Chondrocyte (in vitro differentiated cells): ENCODE measurements around the gene PLEKHB1. TPM values are rescaled to one million over a fixed set of nuclear protein-coding genes. Genes with fewer than 3 reads are reported as not detected.
A peak's percentile ranks its signal among the peaks of the same experiment; 100 is the strongest.

Experiments used
- DNase-seq: peaks from one replicate; pipeline ENCODE4 v3.0.0; 2021; ENCODE audit warnings: mixed read lengths, low spot score
- H3K27ac Mint-ChIP-seq: one replicate; pipeline ENCODE4 v1.8.0; 2021; ENCODE audit warnings: mild to moderate bottlenecking, moderate library complexity, mixed read lengths; ENCODE audit not compliant: unreplicated experiment
- H3K27me3 Mint-ChIP-seq: 2 replicates; pipeline ENCODE4 v1.8.0; 2021; ENCODE audit warnings: low read depth, mixed read lengths
- H3K36me3 Mint-ChIP-seq: 2 replicates; pipeline ENCODE4 v1.8.0; 2021; ENCODE audit warnings: low read depth, mixed read lengths
- H3K4me1 Mint-ChIP-seq: 2 replicates; pipeline ENCODE4 v1.8.0; 2021; ENCODE audit warnings: low read depth, mild to moderate bottlenecking, mixed read lengths
- H3K4me3 Mint-ChIP-seq: one replicate; pipeline ENCODE4 v1.8.0; 2021; ENCODE audit warnings: mild to moderate bottlenecking, moderate library complexity, mixed read lengths; ENCODE audit not compliant: unreplicated experiment
- H3K9me3 Mint-ChIP-seq: 2 replicates; pipeline ENCODE4 v1.8.0; 2021; ENCODE audit warnings: low read depth, mixed read lengths
- total RNA-seq: library from RNA; stranded (reverse); gene quantifications from 3 replicates; pipeline ENCODE4 v1.2.1, GENCODE V29; 2021
- TF ChIP-seq, protein P1 (sequence below): fragments of 200-600 bp; sonication (generic); IDR thresholded peaks from 2 replicates; pipeline ENCODE4 v1.5.0; 2021; ENCODE audit warnings: antibody characterized with exemption, mild to moderate bottlenecking, moderate library complexity

PLEKHB1 gene
- total RNA-seq, 1 donor from 2014 or later, result 2.0 TPM

DNA sequence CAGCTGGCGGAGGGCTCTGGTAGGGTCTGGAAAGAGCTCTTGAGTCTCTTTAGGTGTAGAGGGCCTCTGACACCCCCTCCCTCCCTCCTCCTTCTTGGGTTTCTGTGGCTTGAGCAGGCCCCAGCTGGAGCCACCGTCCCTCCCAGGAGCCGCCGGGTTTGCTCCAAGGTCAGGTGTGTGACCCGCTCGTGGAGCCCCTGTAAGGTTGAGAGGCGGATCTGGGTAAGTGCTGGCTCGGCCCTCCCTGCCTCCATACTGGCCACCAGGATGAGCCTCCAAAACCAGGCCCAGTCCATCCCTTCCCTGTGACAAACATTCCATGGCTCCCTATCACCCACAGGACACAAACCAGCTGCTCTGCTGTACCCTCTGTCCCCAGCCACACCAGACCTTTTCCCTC lies 9.3 kb downstream of the PLEKHB1 start:
- Mint-ChIP-seq H3K4me1 (no peaks in the 10 kb centered on the region), H3K36me3 (no peaks in the 10 kb centered on the region), H3K27me3 (no peaks in the 10 kb centered on the region), H3K27ac (no peak overlapping the region), H3K4me3 (no peak overlapping the region), H3K9me3 (no peaks in the 10 kb centered on the region)
- TF ChIP-seq, protein P1, sequence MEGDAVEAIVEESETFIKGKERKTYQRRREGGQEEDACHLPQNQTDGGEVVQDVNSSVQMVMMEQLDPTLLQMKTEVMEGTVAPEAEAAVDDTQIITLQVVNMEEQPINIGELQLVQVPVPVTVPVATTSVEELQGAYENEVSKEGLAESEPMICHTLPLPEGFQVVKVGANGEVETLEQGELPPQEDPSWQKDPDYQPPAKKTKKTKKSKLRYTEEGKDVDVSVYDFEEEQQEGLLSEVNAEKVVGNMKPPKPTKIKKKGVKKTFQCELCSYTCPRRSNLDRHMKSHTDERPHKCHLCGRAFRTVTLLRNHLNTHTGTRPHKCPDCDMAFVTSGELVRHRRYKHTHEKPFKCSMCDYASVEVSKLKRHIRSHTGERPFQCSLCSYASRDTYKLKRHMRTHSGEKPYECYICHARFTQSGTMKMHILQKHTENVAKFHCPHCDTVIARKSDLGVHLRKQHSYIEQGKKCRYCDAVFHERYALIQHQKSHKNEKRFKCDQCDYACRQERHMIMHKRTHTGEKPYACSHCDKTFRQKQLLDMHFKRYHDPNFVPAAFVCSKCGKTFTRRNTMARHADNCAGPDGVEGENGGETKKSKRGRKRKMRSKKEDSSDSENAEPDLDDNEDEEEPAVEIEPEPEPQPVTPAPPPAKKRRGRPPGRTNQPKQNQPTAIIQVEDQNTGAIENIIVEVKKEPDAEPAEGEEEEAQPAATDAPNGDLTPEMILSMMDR, result no peak
- no peak for DNase-seq

DNA sequence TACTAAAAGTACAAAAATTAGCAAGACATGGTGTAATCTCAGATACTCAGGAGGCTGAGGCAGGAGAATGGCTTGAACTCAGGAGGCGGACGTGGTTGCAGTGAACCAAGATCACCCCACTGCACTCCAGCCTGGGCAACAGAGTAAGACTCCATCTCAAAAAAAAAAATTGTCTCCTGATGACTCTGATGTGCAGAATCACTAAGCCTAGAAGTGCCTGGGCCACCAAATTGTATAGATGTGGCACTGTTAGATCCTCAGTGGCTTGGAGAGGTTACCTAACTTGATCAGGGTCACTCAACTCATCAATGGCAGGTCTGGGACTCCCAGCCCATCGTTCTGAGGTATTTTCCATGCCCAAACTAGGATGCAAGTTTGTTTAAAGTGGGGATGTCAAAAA lies 10.6 kb downstream of the PLEKHB1 start:
- TF ChIP-seq, protein P1, result no peak
- Mint-ChIP-seq H3K4me3 (no peak overlapping the region), H3K27me3 (no peaks in the 10 kb centered on the region), H3K27ac (no peak overlapping the region), H3K36me3 (no peaks in the 10 kb centered on the region), H3K9me3 (no peaks in the 10 kb centered on the region), H3K4me1 (no peaks in the 10 kb centered on the region)
- no peak for DNase-seq

DNA sequence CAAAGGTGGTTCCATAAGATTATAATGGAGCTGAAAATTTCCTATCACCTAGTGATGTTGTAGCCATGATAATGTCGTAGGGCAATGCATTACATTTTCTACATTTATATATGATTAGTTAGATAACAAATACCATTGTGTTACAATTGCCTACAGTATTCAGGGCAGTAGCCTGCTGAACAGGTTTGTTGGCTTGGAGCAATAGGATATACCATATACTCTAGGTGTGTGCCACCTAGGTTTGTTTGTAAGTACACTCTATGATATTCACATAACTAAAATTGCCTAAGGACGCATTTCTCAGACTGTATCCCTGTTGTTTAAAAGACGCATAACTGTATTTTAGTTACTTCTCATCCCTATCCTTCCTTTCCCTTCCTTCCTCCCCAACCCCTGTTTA lies 13.6 kb downstream of the PLEKHB1 start:
- H3K4me1 Mint-ChIP-seq, result peaks cover 9% of the 10 kb centered on the region
- H3K27me3 Mint-ChIP-seq, result no peaks in the 10 kb centered on the region
- no peak overlapping the region for H3K27ac Mint-ChIP-seq
- H3K9me3 Mint-ChIP-seq, result no peaks in the 10 kb centered on the region
- TF ChIP-seq, protein P1, result no peak
- H3K36me3 Mint-ChIP-seq, result no peaks in the 10 kb centered on the region
- DNase-seq, result no peak
- H3K4me3 Mint-ChIP-seq, result no peak overlapping the region

DNA sequence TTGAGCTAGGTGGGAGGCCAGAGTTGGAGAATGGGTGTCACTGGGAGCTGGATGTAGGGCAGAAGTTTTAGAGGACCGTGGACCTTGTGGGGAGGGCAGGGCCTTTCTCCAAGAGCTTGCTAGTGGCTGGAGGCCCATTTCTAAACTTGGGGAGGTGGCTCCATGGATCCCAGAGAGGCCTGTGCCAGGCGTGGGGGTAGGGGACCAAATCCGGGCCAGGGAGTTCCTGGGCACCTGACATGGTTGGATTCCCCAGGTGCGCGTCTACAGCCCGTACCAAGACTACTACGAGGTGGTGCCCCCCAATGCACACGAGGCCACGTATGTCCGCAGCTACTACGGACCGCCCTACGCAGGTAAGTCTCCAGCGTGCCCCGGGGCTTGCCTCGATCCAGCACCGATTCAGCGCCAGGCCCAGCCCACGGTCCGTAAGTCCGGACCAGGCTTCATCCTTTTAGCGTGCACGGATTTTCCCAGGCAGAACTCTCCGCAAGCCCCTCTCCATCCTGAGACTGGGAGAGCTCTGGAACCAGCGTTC lies 14.2 kb downstream of the PLEKHB1 start:
- H3K27ac Mint-ChIP-seq, result no peak overlapping the region
- H3K9me3 Mint-ChIP-seq, result no peaks in the 10 kb centered on the region
- no peak for DNase-seq
- H3K4me3 Mint-ChIP-seq, result peak overlapping the region; percentile 37
- no peaks in the 10 kb centered on the region for H3K36me3 Mint-ChIP-seq
- peaks cover 9% of the 10 kb centered on the region for H3K4me1 Mint-ChIP-seq
- TF ChIP-seq, protein P1, result no peak
- no peaks in the 10 kb centered on the region for H3K27me3 Mint-ChIP-seq

DNA sequence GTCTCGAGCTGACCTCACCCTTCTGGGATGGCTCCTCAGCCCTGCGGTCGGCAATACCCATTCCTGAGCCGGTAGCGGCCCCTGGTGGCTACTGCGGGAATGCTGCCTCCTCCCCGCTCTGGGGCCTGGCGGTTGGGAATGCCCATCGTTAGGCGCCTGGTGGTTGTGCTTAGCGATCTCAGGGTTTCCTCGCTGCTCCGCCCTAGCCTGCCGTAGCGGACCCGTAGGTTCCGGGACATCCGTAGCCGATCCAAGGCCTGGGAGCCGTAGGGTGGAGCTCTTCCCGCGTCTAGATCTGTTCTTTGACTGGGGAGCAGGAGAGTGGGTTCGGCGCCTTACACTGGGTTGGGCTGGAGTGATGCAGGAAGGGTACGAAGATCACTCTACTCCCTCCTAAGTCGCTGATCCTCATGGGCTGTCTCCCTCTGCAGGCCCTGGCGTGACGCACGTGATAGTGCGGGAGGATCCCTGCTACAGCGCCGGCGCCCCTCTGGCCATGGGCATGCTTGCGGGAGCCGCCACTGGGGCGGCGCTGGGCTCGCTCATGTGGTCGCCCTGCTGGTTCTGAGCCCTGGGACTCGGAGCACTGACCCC lies 14.8 kb downstream of the PLEKHB1 start:
- H3K4me3 Mint-ChIP-seq, result peak overlapping the region; percentile 37
- TF ChIP-seq, protein P1, result peak; percentile 98
- peaks cover 9% of the 10 kb centered on the region for H3K4me1 Mint-ChIP-seq
- no peaks in the 10 kb centered on the region for H3K9me3 Mint-ChIP-seq
- peak; percentile 96 for DNase-seq
- H3K36me3 Mint-ChIP-seq, result no peaks in the 10 kb centered on the region
- H3K27ac Mint-ChIP-seq, result no peak overlapping the region
- H3K27me3 Mint-ChIP-seq, result no peaks in the 10 kb centered on the region
